Testis (tissue), 3 donors: ENCODE data around the gene OR4N5. TPM values are rescaled to one million over a fixed set of nuclear protein-coding genes. Genes with fewer than 3 reads are reported as not detected.

Source experiments
- DNase-seq: peaks from one replicate; pipeline ENCODE4 v3.0.0-alpha.2; 2019
- H3K27ac ChIP-seq, 2 donors: fragments of 200-600 bp; sonication (generic); one replicate each; pipeline ENCODE4 v1.5.1; 2019
- H3K27me3 ChIP-seq: fragments of 200-600 bp; sonication (generic); one replicate; pipeline ENCODE4 v1.5.1; 2019
- H3K36me3 ChIP-seq: fragments of 200-600 bp; sonication (generic); one replicate; pipeline ENCODE4 v1.5.1; 2017; ENCODE audit warnings: low read depth; ENCODE audit errors: missing control alignments
- H3K4me1 ChIP-seq: fragments of 200-600 bp; sonication (generic); one replicate; pipeline ENCODE4 v1.5.1; 2019
- H3K4me3 ChIP-seq, 2 donors: fragments of 200-600 bp; sonication (generic); one replicate each; pipeline ENCODE4 v1.5.1; 2017 to 2019
- H3K9me3 ChIP-seq: fragments of 200-600 bp; sonication (generic); one replicate; pipeline ENCODE4 v1.5.1; 2017
- POLR2A ChIP-seq: fragments of 450-650 bp; IDR thresholded peaks from one replicate; pipeline ENCODE4 v1.6.1; 2017; ENCODE audit warnings: antibody characterized with exemption, mild to moderate bottlenecking, moderate library complexity
- WGBS, 2 donors: methylation state at CpG; one replicate each; pipeline ENCODE4 v1.1.5; 2018; 5-methylcytosine and 5-hydroxymethylcytosine counted together
- intact Hi-C: fragments of 100-400 bp; cut with DNase I; formaldehyde crosslinking; loops from one replicate; pipeline ENCODE4 v1.15.1; 2023; ENCODE audit warnings: low total_unique reads
- polyA plus RNA-seq: library from polyadenylated mRNA; stranded (reverse); fragments of 350-450 nt; fragmentation: Illumina TruSeq; extraction: RNeasy Lipid Tissue Mini Kit (QIAGEN cat#74804); gene quantifications from one replicate; pipeline ENCODE4 v1.2.3, GENCODE V29; 2014; ENCODE audit warnings: low read depth, low replicate concordance; ENCODE audit not compliant: insufficient read depth
- total RNA-seq, 2 donors: library from RNA; depleted of rRNA; stranded (reverse); fragments of >200 nt; gene quantifications; one replicate each; pipeline ENCODE4 v1.2.3, GENCODE V29; 2016
- TF ChIP-seq, protein P1 (sequence below), 3 experiments: fragments of 450-650 bp in 2 of 3; fragments of 200-600 bp in 1 of 3; sonication (generic) in 1 of 3; IDR thresholded peaks; one replicate each; pipeline ENCODE4 v1.5.1; 2016 to 2019; ENCODE audit warnings: antibody characterized with exemption in 3 of 3, mild to moderate bottlenecking in 2 of 3, moderate library complexity in 1 of 3

The OR4N5 gene
- total and polyA plus RNA-seq, 3 donors from 2014 or later = not detected

DNA sequence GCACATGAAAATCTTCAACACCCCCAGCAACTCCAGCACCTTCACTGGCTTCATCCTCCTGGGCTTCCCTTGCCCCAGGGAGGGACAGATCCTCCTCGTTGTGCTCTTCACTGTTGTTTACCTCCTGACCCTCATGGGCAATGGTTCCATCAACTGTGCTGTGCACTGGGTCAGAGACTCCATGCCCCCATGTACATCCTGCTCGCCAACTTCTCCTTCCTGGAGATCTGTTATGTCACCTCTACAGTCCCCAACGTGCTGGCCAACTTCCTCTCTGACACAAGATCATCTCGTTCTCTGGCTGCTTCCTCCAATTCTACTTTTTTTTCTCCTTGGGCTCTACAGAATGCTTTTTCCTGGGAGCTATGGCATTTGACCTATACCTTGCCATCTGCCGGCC is 40.6 kb downstream of the OR4N5 start:
- no peaks in the 10 kb centered on the region for H3K36me3 ChIP-seq
- no peaks in the 10 kb centered on the region for H3K9me3 ChIP-seq
- H3K4me3 ChIP-seq = no peak overlapping the region
- intact Hi-C loops = no loop called here
- TF ChIP-seq, protein P1, sequence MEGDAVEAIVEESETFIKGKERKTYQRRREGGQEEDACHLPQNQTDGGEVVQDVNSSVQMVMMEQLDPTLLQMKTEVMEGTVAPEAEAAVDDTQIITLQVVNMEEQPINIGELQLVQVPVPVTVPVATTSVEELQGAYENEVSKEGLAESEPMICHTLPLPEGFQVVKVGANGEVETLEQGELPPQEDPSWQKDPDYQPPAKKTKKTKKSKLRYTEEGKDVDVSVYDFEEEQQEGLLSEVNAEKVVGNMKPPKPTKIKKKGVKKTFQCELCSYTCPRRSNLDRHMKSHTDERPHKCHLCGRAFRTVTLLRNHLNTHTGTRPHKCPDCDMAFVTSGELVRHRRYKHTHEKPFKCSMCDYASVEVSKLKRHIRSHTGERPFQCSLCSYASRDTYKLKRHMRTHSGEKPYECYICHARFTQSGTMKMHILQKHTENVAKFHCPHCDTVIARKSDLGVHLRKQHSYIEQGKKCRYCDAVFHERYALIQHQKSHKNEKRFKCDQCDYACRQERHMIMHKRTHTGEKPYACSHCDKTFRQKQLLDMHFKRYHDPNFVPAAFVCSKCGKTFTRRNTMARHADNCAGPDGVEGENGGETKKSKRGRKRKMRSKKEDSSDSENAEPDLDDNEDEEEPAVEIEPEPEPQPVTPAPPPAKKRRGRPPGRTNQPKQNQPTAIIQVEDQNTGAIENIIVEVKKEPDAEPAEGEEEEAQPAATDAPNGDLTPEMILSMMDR (IDR thresholded peaks at IDR 0.05) = no peak
- TF ChIP-seq POLR2A = no peak
- H3K4me1 ChIP-seq = no peaks in the 10 kb centered on the region
- peak; percentile 19 for DNase-seq
- 56 to 65% methylated on average over 5 of the region's 5 CpGs for WGBS, 2 donors
- no peaks in the 10 kb centered on the region for H3K27me3 ChIP-seq
- no peak overlapping the region for H3K27ac ChIP-seq

DNA sequence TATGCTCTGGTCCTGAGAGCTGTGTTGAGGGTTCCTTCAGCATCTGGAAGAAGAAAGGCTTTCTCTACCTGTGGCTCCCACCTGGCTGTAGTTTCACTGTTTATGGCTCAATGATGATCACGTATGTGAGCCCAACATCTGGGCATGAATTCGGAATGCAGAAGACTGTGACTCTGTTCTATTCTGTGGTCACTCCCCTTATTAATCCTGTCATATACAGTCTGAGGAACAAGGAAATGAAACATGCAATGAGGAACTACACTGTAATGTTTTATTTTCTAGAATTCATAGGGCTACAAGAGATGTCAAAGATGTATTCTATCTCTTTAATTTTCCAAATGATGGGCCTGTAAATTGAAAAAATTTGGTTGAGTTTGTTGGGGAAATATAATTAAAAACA is 41.3 kb downstream of the OR4N5 start:
- DNase-seq = no peak
- no peaks in the 10 kb centered on the region for H3K27me3 ChIP-seq
- no peak overlapping the region for H3K4me3 ChIP-seq
- TF ChIP-seq, protein P1 (IDR thresholded peaks at IDR 0.05) = no peak
- no peak for TF ChIP-seq POLR2A
- intact Hi-C loops = no loop called here
- WGBS, 2 donors = 88 to 94% methylated on average over 2 of the region's 2 CpGs
- H3K36me3 ChIP-seq = no peaks in the 10 kb centered on the region
- H3K4me1 ChIP-seq = no peaks in the 10 kb centered on the region
- H3K27ac ChIP-seq = no peak overlapping the region
- no peaks in the 10 kb centered on the region for H3K9me3 ChIP-seq

DNA sequence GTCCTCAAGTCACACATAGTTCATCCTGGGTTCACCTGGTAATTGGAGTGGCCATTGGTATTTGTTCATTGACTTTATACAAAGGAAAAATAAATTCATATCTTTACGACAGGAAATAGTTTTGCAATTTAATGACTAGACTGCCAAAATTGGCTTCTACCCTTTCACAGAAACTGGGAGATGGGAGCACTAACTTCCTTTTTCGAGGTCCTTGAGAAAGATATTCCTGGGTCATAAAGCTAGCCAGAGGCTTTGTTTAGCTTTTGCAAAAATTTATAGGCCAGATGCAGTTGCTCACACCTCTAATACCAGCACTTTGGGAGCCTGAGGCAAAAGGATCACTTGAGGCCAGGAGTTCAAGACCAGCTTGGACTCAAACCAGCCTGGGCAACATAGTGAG is 41.9 kb downstream of the OR4N5 start:
- TF ChIP-seq, protein P1 (IDR thresholded peaks at IDR 0.05) = no peak
- no peak for TF ChIP-seq POLR2A
- no peaks in the 10 kb centered on the region for H3K9me3 ChIP-seq
- DNase-seq = no peak
- no peaks in the 10 kb centered on the region for H3K36me3 ChIP-seq
- no peak overlapping the region for H3K27ac ChIP-seq
- H3K27me3 ChIP-seq = no peaks in the 10 kb centered on the region
- H3K4me3 ChIP-seq = no peak overlapping the region
- intact Hi-C loops = no loop called here
- H3K4me1 ChIP-seq = no peaks in the 10 kb centered on the region
- 68 to 72% methylated on average over 2 of the region's 2 CpGs for WGBS, 2 donors

DNA sequence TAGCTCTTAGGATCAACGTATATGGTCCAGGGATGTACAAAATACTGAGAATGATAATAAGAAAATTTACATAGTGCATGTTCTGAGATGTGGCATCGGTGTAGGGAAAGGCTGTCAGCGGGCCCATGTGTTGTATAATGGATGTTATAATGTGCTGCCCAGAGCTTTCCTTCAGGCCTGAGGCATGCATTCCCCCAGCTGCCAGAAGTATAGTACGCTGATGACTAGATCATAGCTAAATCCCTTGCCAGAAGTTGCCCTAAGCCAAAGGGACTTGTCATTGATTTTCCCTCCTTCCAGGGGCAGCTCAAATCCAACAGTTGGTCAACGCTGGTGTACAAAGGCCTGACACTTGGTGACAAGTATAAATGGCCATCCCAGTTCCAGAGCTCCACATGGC is 45.6 kb downstream of the OR4N5 start:
- no peaks in the 10 kb centered on the region for H3K9me3 ChIP-seq
- no peaks in the 10 kb centered on the region for H3K27me3 ChIP-seq
- 65 to 66% methylated on average over 5 of the region's 5 CpGs for WGBS, 2 donors
- no peak for DNase-seq
- no peaks in the 10 kb centered on the region for H3K36me3 ChIP-seq
- intact Hi-C loops = no loop called here
- TF ChIP-seq, protein P1 (IDR thresholded peaks at IDR 0.05) = no peak
- no peak for TF ChIP-seq POLR2A
- no peaks in the 10 kb centered on the region for H3K4me1 ChIP-seq
- no peak overlapping the region for H3K4me3 ChIP-seq
- H3K27ac ChIP-seq = no peak overlapping the region

DNA sequence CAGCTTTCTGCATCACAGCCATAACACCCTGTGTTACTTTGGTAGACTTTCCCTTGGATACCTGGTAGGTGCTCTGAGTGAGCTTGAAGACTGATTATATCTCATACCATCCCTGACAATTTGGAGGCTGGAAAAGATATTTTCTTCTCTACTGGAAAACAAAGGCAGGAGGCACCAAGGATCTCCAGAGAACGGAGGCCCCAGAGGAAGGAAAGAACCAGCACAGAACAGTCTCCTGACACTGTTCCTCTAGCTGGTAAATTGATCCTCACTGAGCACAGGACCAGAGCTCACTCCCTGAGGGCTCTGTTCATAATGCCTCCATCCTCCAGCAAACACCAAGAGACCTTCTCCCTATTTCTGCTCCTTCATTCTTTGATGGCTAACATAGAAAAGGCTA is 52.0 kb downstream of the OR4N5 start, which contains the start of gene OR11G2:
TSS of gene OR11G2 (plus strand) at position 301 of the 400 bp plus-strand sequence. CDS start 6,542 bp downstream, outside the sequence.
- TF ChIP-seq, protein P1 (IDR thresholded peaks at IDR 0.05) = no peak
- no peak for TF ChIP-seq POLR2A
- H3K9me3 ChIP-seq = no peaks in the 10 kb centered on the region
- no peak within 1 kb of the TSS for H3K4me3 ChIP-seq
- H3K36me3 ChIP-seq = no peaks in the 10 kb centered on the region
- H3K27ac ChIP-seq = no peak within 1 kb of the TSS
- intact Hi-C loops = no loop called here
- no peak for DNase-seq
- H3K4me1 ChIP-seq = no peaks in the 10 kb centered on the region
- 47 to 75% methylated on average over 1 of the region's 1 CpG for WGBS, 2 donors
- no peaks in the 10 kb centered on the region for H3K27me3 ChIP-seq
